ENCODE data around the gene PAM16. TPM values are rescaled to one million over a fixed set of nuclear protein-coding genes. Genes with fewer than 3 reads are reported as not detected.
"Not testable (repeated sequence)": the region's sequence is repeated elsewhere in the genome, so short reads cannot be mapped to it uniquely, and the experiment has no call there.

PAM16 gene
- total RNA-seq, 1 donor = 5.4 TPM

DNA sequence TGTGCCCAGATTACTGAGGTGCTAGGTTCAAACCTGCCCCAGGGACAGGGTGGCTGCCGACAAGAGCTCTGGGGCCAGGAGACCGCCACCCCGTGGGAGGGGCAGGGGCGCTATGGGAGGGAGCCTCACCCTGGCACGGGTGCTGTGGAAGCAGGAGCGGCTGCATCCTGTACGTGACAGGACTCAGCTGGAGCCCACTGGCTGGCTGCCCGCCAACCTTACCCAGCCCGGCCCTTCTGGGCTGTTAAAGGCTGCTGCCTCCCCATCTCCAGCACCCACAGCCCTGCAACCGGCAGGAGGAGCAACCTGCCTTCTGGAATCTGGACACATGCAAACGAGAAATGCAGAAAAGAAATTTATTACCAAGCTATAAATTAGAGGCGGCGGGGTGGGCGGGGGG, 11.2 kb downstream of the PAM16 start:
- H3K4me1 ChIP-seq (ENCODE audit: insufficient read depth, low read length) = peaks cover 2% of the 10 kb centered on the region
- no peak overlapping the region for H3K4me3 ChIP-seq (ENCODE audit: low read length)
- H3K9me3 ChIP-seq (ENCODE audit: low read depth, low read length) = no peaks in the 10 kb centered on the region
- no peaks in the 10 kb centered on the region for H3K27me3 ChIP-seq (ENCODE audit: insufficient read depth, low read length)

DNA sequence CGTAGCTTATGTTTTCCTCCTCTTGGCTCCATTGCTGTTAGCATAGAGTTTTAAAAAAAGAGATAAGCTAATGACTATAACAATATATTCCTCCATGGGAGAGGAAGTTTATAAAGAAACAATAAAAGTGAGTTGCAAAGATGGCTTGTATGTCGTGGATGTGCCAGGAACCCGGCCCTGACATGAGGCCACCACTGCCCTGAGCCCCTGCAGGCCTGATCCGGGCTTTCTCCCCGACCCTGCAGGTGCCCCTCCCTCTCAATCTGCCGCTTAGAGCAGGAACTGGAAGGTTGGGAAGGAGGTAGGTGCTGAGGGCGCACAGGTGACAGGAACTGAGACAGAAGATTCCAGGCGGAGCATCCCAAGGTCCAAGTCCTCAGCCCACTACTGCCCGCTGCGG, 11.7 kb downstream of the PAM16 start:
- Histone ChIP-seq H3K4me1 (ENCODE audit: insufficient read depth, low read length) (no peaks in the 10 kb centered on the region), H3K9me3 (ENCODE audit: low read depth, low read length) (no peaks in the 10 kb centered on the region), H3K4me3 (ENCODE audit: low read length) (no peak overlapping the region), H3K27me3 (ENCODE audit: insufficient read depth, low read length) (no peaks in the 10 kb centered on the region)

DNA sequence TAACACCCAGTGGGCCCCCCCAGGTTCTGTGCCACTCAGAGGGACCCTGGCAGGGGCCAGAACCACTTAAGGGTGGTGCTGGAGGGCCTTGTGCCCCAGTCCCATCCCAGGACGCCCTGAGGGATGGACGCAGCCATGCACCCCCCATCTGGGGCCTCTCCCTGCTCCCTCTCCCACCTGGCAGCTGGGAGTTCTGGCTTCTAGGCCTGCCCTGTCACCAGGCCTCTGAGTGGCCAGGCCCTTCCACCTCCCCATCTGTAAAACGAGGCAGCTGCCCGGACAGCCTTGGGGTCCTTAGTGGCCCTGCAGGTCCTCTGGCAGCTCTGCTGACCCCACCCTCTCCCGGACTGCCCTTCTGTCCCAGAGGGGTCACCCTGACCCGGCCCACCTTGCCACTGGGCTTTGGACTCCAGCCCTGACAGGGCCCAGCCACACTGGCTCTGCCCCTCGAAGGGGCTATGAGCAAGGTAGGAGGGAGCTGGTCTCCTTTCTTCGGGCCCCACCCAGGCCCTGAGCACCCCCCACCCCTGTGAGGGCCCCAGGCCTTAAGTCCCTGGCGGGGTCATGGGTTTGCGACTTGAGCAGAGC, 12.3 kb downstream of the PAM16 start:
- H3K4me1 ChIP-seq (ENCODE audit: insufficient read depth, low read length) = no peaks in the 10 kb centered on the region
- no peaks in the 10 kb centered on the region for H3K9me3 ChIP-seq (ENCODE audit: low read depth, low read length)
- no peak overlapping the region for H3K4me3 ChIP-seq (ENCODE audit: low read length)
- H3K27me3 ChIP-seq (ENCODE audit: insufficient read depth, low read length) = no peaks in the 10 kb centered on the region

DNA sequence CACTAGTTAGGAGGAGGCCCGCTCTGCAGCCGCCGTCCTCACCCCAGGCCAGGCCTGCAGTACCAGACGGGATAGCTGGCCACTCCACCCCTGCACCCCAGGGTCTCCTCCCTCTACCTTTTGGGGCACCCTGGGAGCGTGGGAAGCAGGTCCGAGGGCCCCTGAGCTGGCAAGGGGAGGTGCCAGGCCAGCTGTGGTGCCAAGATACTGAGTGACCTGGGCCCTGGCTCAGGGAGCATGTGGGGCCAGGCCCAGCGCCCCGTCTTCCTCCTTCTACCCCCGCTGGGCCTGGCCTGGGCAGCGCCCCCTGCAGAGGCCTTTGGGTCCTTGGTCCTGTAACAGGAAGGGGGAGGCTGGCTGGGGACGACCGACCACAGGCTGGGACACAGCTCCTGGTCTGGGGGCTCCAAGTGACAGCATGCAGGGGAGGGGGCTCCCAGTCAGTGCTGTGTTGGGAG, 13.0 kb downstream of the PAM16 start:
- H3K9me3 ChIP-seq (ENCODE audit: low read depth, low read length) = no peaks in the 10 kb centered on the region
- no peak overlapping the region for H3K4me3 ChIP-seq (ENCODE audit: low read length)
- H3K27me3 ChIP-seq (ENCODE audit: insufficient read depth, low read length) = no peaks in the 10 kb centered on the region
- no peaks in the 10 kb centered on the region for H3K4me1 ChIP-seq (ENCODE audit: insufficient read depth, low read length)

DNA sequence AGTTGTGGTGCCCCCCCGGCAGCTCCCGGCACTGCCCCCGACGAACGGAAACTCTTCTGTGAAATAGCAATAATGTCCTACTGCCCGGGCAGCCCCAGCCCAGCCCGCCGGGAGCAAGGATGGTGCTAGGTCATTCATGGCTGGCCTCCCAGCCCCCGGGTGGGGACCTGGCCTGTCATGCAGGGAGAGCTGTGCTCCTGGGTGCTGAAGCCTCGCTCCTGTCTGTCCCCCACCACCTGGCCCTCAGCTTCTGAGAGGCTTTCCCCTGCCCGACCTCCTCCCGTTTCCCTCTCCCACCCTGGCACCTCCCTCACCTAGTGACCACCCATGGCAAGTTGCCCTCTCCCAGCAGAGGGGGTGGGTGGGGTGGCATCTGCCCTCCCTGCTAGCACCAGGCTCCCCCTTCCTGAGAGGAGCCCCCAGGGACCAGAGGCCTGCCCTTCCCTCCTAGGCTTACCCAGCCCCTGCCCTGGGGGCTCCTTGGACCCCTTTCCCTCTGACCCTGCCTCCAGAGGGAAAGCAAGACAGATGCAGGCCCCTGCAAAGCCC, 13.5 kb downstream of the PAM16 start:
- H3K27me3 ChIP-seq (ENCODE audit: insufficient read depth, low read length) = no peaks in the 10 kb centered on the region
- no peaks in the 10 kb centered on the region for H3K9me3 ChIP-seq (ENCODE audit: low read depth, low read length)
- H3K4me1 ChIP-seq (ENCODE audit: insufficient read depth, low read length) = no peaks in the 10 kb centered on the region
- no peak overlapping the region for H3K4me3 ChIP-seq (ENCODE audit: low read length)

DNA sequence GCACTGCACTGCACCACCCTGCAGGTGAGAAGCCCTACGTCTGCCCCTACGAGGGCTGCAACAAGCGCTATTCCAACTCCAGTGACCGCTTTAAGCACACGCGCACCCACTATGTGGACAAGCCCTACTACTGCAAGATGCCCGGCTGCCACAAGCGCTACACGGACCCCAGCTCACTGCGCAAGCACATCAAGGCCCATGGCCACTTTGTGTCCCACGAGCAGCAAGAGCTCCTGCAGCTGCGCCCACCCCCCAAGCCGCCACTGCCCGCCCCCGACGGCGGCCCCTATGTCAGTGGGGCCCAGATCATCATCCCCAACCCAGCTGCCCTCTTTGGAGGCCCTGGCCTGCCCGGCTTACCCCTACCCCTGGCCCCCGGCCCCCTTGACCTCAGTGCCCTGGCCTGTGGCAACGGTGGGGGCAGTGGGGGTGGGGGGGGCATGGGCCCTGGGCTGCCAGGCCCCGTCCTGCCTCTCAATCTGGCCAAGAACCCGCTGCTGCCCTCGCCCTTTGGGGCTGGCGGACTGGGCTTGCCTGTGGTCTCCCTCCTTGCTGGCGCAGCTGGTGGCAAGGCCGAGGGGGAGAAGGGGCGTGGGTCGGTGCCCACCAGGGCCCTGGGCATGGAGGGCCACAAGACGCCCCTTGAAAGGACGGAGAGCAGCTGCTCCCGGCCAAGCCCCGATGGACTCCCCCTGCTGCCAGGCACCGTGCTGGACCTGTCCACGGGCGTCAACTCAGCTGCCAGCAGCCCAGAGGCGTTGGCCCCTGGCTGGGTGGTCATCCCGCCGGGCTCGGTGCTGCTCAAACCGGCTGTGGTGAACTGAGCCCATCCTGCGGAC, 14.2 kb downstream of the PAM16 start:
- no peak overlapping the region for H3K4me3 ChIP-seq (ENCODE audit: low read length)
- no peaks in the 10 kb centered on the region for H3K9me3 ChIP-seq (ENCODE audit: low read depth, low read length)
- H3K27me3 ChIP-seq (ENCODE audit: insufficient read depth, low read length) = no peaks in the 10 kb centered on the region
- H3K4me1 ChIP-seq (ENCODE audit: insufficient read depth, low read length) = no peaks in the 10 kb centered on the region

DNA sequence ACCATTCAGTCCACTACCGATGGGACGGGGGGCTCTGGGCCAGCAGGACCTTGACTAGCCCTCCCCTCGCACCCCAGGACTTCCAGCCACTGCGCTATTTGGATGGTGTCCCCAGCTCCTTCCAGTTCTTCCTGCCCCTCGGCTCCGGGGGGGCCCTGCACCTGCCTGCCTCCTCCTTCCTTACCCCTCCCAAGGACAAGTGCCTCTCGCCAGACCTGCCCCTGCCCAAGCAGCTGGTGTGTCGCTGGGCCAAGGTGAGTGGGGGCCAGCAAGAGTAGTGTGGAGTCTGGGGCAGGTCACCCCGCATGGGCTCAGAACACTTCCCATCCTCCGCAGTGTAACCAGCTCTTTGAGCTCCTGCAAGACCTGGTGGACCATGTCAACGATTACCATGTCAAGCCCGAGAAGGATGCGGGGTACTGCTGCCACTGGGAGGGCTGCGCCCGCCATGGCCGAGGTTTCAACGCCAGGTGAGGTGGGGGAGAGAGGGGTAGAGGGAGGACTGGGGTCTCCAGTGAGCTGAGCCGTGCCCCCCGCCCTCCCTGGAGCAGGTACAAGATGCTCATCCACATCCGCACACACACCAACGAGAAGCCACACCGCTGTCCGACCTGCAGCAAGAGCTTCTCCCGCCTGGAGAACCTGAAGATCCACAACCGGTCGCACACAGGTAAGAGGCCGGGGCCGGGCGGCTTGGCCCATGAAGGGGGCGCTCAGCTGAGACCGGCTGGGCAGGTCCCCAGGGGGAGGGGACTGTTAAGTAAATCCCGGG, 16.2 kb downstream of the PAM16 start:
- no peaks in the 10 kb centered on the region for H3K27me3 ChIP-seq (ENCODE audit: insufficient read depth, low read length)
- no peaks in the 10 kb centered on the region for H3K9me3 ChIP-seq (ENCODE audit: low read depth, low read length)
- no peaks in the 10 kb centered on the region for H3K4me1 ChIP-seq (ENCODE audit: insufficient read depth, low read length)
- H3K4me3 ChIP-seq (ENCODE audit: low read length) = no peak overlapping the region

DNA sequence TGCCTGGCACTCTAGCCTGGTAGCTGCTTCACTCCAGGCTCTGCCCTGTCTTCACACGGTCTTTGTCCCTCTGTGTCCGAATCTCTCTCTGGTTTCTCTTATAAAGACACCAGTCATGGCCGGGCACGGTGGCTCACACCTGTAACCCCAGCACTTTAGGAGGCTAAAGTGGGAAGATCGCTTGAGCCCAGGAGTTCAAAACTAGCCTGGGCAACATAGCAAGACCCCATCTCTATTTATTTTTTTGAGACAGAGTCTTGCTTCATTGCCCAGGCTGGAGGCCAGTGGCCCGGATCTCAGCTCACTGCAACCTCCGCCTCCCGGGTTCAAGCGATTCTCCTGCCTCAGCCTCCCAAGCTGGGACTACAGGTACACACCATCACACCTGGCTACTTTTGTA, 17.4 kb downstream of the PAM16 start:
- not testable (repeated sequence) for H3K27me3 ChIP-seq (ENCODE audit: insufficient read depth, low read length); H3K9me3 ChIP-seq (ENCODE audit: low read depth, low read length); H3K4me1 ChIP-seq (ENCODE audit: insufficient read depth, low read length); H3K4me3 ChIP-seq (ENCODE audit: low read length)

DNA sequence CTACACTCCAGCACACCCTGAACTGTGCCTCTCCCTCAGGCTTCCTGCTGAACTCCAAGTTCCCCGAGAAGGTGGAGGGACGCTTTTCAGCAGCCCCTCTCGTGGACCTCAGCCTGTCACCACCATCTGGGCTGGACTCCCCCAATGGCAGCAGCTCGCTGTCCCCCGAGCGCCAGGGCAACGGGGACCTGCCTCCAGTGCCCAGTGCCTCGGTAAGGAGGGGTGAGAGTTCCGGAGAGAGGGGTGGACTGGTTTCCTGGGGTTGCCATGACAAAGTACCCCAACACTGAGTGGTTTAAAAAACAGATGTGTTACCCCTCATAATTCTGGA, 17.8 kb downstream of the PAM16 start:
- no peak overlapping the region for H3K4me3 ChIP-seq (ENCODE audit: low read length)
- peaks cover 4% of the 10 kb centered on the region for H3K4me1 ChIP-seq (ENCODE audit: insufficient read depth, low read length)
- H3K27me3 ChIP-seq (ENCODE audit: insufficient read depth, low read length) = no peaks in the 10 kb centered on the region
- no peaks in the 10 kb centered on the region for H3K9me3 ChIP-seq (ENCODE audit: low read depth, low read length)

DNA sequence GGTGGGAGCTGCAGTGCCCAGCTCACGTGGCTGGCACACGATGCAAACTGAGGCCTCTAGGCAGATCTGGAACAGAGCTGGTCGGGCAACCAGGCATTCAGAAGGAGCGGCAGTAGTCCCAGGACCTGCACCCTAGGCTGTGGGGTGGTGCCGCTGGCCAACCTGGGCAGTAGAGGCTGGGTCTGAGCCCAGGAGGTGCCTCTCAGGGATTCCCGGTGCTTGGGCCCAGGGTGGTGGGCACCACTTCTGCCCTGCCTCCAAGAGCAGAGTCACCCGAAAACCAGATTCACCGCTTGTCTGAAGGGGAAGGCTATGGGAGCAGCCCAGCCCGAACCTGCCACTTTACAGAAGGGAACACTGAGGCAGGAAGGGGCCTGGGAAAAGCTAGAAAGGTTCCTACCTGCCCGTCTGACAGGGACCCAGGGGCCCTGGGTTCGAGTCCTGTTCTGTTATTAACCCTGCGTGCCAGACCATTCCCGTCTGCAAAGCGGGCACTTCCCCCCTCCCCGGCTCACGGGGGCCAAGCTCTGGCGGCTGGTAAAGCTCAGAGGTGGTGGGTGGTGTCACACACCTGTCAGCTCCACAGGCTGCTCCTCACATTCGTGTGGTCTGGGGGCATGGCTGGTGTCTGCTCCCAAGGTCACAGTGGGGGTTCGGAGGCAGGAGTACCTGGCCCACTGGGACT, 18.4 kb downstream of the PAM16 start:
- Histone ChIP-seq H3K27me3 (ENCODE audit: insufficient read depth, low read length) (no peaks in the 10 kb centered on the region), H3K9me3 (ENCODE audit: low read depth, low read length) (no peaks in the 10 kb centered on the region), H3K4me3 (ENCODE audit: low read length) (no peak overlapping the region), H3K4me1 (ENCODE audit: insufficient read depth, low read length) (peaks cover 9% of the 10 kb centered on the region)

DNA sequence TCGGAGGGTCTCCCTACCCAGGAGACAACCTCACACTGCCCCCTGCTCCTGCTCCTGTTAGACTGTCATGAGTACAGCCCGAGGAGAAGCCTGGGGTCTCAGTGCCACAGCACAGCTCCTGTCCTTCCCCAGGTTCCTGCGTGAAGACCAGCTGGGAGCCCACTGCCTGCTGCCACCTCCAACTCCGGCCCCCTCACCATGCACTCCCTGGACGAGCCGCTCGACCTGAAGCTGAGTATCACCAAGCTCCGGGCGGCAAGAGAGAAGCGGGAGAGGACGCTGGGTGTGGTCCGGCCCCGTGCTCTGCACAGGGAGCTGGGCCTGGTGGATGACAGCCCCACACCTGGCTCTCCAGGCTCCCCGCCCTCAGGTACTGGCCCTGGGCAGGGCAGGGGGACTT, 19.0 kb downstream of the PAM16 start:
- Histone ChIP-seq H3K4me3 (ENCODE audit: low read length) (no peak overlapping the region), H3K27me3 (ENCODE audit: insufficient read depth, low read length) (no peaks in the 10 kb centered on the region), H3K4me1 (ENCODE audit: insufficient read depth, low read length) (peaks cover 10% of the 10 kb centered on the region), H3K9me3 (ENCODE audit: low read depth, low read length) (no peaks in the 10 kb centered on the region)

DNA sequence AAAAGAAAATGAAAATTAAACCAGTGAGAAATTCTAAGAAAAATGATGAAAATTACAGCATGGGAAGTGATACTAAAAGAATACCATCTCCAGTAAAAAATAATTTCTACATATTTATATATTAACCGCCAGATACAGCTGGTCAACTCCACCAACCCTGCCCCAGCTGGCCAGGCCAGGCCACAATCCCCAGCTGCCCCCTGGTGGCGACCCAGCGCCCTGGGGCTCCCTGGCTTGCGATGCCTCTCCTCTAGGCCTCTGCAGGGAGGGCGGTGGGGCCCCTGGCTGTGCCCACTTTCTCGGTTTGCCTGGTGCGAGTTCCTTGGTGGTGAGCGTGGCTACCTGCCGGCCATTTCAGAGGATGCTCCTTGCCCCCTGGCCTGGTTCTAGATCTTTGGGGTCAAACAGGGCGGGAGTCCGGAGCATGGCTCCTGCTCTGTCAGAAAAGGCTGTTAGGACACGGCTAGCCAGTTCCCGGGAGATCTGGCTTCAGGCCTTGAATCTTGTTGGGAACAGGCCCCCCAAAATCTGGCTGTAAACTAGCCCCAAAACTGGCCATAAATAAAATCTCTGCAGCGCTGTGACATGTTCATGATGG, 20.7 kb downstream of the PAM16 start:
- H3K27me3 ChIP-seq (ENCODE audit: insufficient read depth, low read length) = no peaks in the 10 kb centered on the region
- H3K4me3 ChIP-seq (ENCODE audit: low read length) = no peak overlapping the region
- H3K4me1 ChIP-seq (ENCODE audit: insufficient read depth, low read length) = peaks cover 13% of the 10 kb centered on the region
- H3K9me3 ChIP-seq (ENCODE audit: low read depth, low read length) = no peaks in the 10 kb centered on the region

DNA sequence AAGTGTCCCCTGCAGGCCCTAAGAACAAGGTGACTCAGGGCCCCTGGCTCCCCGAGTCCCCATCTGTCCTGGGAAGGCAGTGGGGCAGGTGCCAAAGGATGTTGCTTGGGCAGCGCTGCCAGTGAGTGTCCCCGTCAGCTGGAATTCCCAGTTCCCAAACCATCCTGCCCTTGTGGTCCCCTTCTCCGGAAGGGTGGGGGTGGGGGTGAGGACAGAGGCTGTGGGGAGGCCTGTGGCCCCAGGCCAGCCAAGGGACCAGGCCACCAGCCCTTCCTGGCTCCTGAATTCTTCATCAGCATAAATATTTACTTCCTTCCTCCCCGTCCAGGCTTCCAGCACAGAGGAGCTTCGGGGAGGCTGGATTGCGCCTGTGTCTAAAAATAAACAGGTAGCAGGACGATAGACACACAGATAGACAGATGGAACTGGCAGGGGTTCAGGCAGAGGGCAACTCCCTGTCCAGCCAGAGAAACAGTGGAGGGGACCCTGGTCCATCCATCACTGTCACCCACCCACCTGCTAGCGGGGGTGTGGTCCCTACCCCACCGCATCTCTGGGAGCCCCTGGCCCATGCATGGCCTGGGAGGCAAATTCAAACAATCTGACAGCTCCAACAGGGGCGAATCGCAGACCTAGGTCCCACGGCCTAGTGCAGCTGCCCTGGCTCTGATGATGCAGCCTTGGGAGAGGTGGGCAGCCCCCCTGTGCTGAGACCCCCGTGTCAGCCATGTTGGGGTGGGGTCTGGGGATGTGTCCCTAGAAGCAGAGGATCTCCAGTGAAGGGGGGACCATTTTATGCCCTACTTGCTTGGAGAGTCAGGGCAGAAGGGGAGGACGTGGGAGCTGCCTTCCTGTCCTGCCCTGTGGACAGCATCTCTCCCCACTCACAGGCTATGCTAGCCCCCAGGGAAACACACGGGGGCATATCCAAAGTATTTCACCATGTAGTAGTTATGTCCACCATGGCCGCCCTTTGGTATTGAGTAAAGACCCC, 22.0 kb downstream of the PAM16 start:
- H3K9me3 ChIP-seq (ENCODE audit: low read depth, low read length) = no peaks in the 10 kb centered on the region
- no peak overlapping the region for H3K4me3 ChIP-seq (ENCODE audit: low read length)
- H3K4me1 ChIP-seq (ENCODE audit: insufficient read depth, low read length) = peaks cover 15% of the 10 kb centered on the region
- no peaks in the 10 kb centered on the region for H3K27me3 ChIP-seq (ENCODE audit: insufficient read depth, low read length)
